Measurements from ENCODE around the gene RACK1. TPM values are rescaled to one million over a fixed set of nuclear protein-coding genes. Genes with fewer than 3 reads are reported as not detected.

The RACK1 gene
- polyA plus RNA-seq, 1 donor (not counting 4 experiments of a cell fraction or from before 2014, with no cell fraction given), result 3,291 TPM

- Histone ChIP-seq H3K4me2 (ENCODE audit: control insufficient read depth, extremely low read depth, insufficient read depth, low read depth, low read length) (no peak overlapping the region), H4K20me1 (ENCODE audit: control insufficient read depth, extremely low read depth, insufficient read depth, low read length) (no peaks in the 10 kb centered on the region), H2AFZ (ENCODE audit: control insufficient read depth, low read length) (no peak overlapping the region), H3K36me3 (ENCODE audit: control insufficient read depth in 2 of 2, extremely low read depth in 1 of 2, insufficient read depth in 2 of 2, low read length in 2 of 2) (peaks cover 12 to 25% of the 10 kb centered on the region in 2 experiments), H3K27me3 (ENCODE audit: control insufficient read depth, extremely low read depth, insufficient read depth, low read length) (no peaks in the 10 kb centered on the region), H3K4me3 (ENCODE audit: control insufficient read depth in 2 of 3, extremely low read depth in 1 of 3, insufficient read depth in 2 of 3, low read depth in 1 of 3, low read length in 3 of 3) (no peak overlapping the region), H3K9me3 (ENCODE audit: control insufficient read depth, low read depth, low read length) (no peaks in the 10 kb centered on the region), H3K4me1 (ENCODE audit: control insufficient read depth, extremely low read depth, insufficient read depth, low read length) (peaks cover 5% of the 10 kb centered on the region), H3K79me2 (ENCODE audit: control insufficient read depth, insufficient read depth, low read length) (no peaks in the 10 kb centered on the region), H3K27ac (ENCODE audit: control insufficient read depth, insufficient read depth, low read length) (no peak overlapping the region), H3K9ac (ENCODE audit: control insufficient read depth, extremely low read depth, insufficient read depth, low read length) (no peak overlapping the region), H3K9me1 (ENCODE audit: control insufficient read depth, extremely low read depth, insufficient read depth, low read length) (no peaks in the 10 kb centered on the region)
- TF ChIP-seq CTCF (optimal IDR thresholded peaks at IDR 0.05 in 1 of 3, IDR thresholded peaks at IDR 0.05 in 1 of 3, conservative IDR thresholded peaks at IDR 0.05 in 1 of 3; ENCODE audit: extremely low read depth in 1 of 3, insufficient read depth in 2 of 3, low read length in 3 of 3) (no peak), EZH2 (IDR thresholded peaks at IDR 0.05; ENCODE audit: low read length) (no peak)
- no peak for DNase-seq (ENCODE audit: low read depth, low spot score)
- FAIRE-seq, result no peak
- dilution Hi-C loops (cut with MboI; ENCODE audit: extremely low pct_ligation_motif_present, low sequenced_read_pairs), result no loop called here
These were observed 45.5 kb downstream of the RACK1 start for GRCh38 chr5:181198106-181198685.

- no peaks in the 10 kb centered on the region for H3K9me1 ChIP-seq (ENCODE audit: control insufficient read depth, extremely low read depth, insufficient read depth, low read length)
- peaks cover 12 to 25% of the 10 kb centered on the region in 2 experiments for H3K36me3 ChIP-seq (ENCODE audit: control insufficient read depth in 2 of 2, extremely low read depth in 1 of 2, insufficient read depth in 2 of 2, low read length in 2 of 2)
- H3K4me1 ChIP-seq (ENCODE audit: control insufficient read depth, extremely low read depth, insufficient read depth, low read length), result peaks cover 4% of the 10 kb centered on the region
- no peaks in the 10 kb centered on the region for H3K9me3 ChIP-seq (ENCODE audit: control insufficient read depth, low read depth, low read length)
- no peak overlapping the region for H3K9ac ChIP-seq (ENCODE audit: control insufficient read depth, extremely low read depth, insufficient read depth, low read length)
- no peak overlapping the region for H3K27ac ChIP-seq (ENCODE audit: control insufficient read depth, insufficient read depth, low read length)
- H3K4me3 ChIP-seq (ENCODE audit: control insufficient read depth in 2 of 3, extremely low read depth in 1 of 3, insufficient read depth in 2 of 3, low read depth in 1 of 3, low read length in 3 of 3), result no peak overlapping the region
- H3K27me3 ChIP-seq (ENCODE audit: control insufficient read depth, extremely low read depth, insufficient read depth, low read length), result no peaks in the 10 kb centered on the region
- DNase-seq (ENCODE audit: low read depth, low spot score), result no peak
- dilution Hi-C loops (cut with MboI; ENCODE audit: extremely low pct_ligation_motif_present, low sequenced_read_pairs), result no loop called here
- H3K4me2 ChIP-seq (ENCODE audit: control insufficient read depth, extremely low read depth, insufficient read depth, low read depth, low read length), result no peak overlapping the region
- H4K20me1 ChIP-seq (ENCODE audit: control insufficient read depth, extremely low read depth, insufficient read depth, low read length), result no peaks in the 10 kb centered on the region
- no peak overlapping the region for H2AFZ ChIP-seq (ENCODE audit: control insufficient read depth, low read length)
- no peak for FAIRE-seq
- H3K79me2 ChIP-seq (ENCODE audit: control insufficient read depth, insufficient read depth, low read length), result peaks cover under 1% of the 10 kb centered on the region
- TF ChIP-seq EZH2 (IDR thresholded peaks at IDR 0.05; ENCODE audit: low read length) (no peak), CTCF (optimal IDR thresholded peaks at IDR 0.05 in 1 of 3, IDR thresholded peaks at IDR 0.05 in 1 of 3, conservative IDR thresholded peaks at IDR 0.05 in 1 of 3; ENCODE audit: extremely low read depth in 1 of 3, insufficient read depth in 2 of 3, low read length in 3 of 3) (no peak)
These were observed 46.3 kb downstream of the RACK1 start for GRCh38 chr5:181197326-181197951.
